ENCODE measurements around the gene FGD4. TPM values are rescaled to one million over a fixed set of nuclear protein-coding genes. Genes with fewer than 3 reads are reported as not detected.
"Not testable (repeated sequence)": the region's sequence is repeated elsewhere in the genome, so short reads cannot be mapped to it uniquely, and the experiment has no call there.

Gene FGD4
- total RNA-seq, 5 donors from 2014 or later (not counting 1 experiment from before 2014, with no cell fraction given) = 0.18 to 0.79 (median 0.47) TPM

- Mint-ChIP-seq H3K27ac (no peak overlapping the region), H3K9me3 (no peaks in the 10 kb centered on the region), H3K4me3 (no peak overlapping the region), H3K4me1 (peaks cover 0 to 9% (median 9%) of the 10 kb centered on the region in 3 donors), H3K36me3 (no peaks in the 10 kb centered on the region), H3K27me3 (peaks cover 0 to 2% of the 10 kb centered on the region in 2 donors)
- ChIA-PET CTCF (interaction anchor here in 1 of 2 donors (0.5 to 0.6 kb wide), 2 partner anchors 82 to 462 kb away, joined by 5 to 11 read pairs; no protein-coding TSS in a partner anchor), POLR2A (interaction anchor here in 1 of 2 donors (0.6 kb wide), 1 partner anchor 25 kb away, joined by 3 read pairs; no protein-coding TSS in a partner anchor)
- Histone ChIP-seq H3K27ac (ENCODE audit: low read length) (no peak overlapping the region), H3K4me3 (ENCODE audit: control insufficient read depth in 1 of 2, extremely low read depth in 1 of 2, low read length in 1 of 2) (no peak overlapping the region), H3K4me1 (ENCODE audit: control insufficient read depth in 1 of 2, extremely low read depth in 1 of 2, insufficient read depth in 2 of 2, low read length in 2 of 2) (peaks cover 0 to 8% of the 10 kb centered on the region in 2 experiments), H3K27me3 (replicated peaks in 1 of 2; ENCODE audit: control insufficient read depth in 2 of 2, extremely low read depth in 1 of 2, insufficient read depth in 2 of 2, low read length in 1 of 2) (peaks cover 0 to 4% of the 10 kb centered on the region in 2 experiments), H3K9me3 (no peaks in the 10 kb centered on the region), H3K36me3 (ENCODE audit: control insufficient read depth in 2 of 2, extremely low read depth in 1 of 2, insufficient read depth in 1 of 2, low read length in 1 of 2) (no peaks in the 10 kb centered on the region)
- ATAC-seq (replicated peaks in 1 of 4) (no peak), DNase-seq (no peak)
- WGBS (ENCODE audit: insufficient coverage) = 51% methylated on average over 2 of the region's 5 CpGs
Measured at GRCh38 chr12:32522331-32523221, 123.2 kb downstream of the FGD4 start.

- H3K27ac ChIP-seq (ENCODE audit: low read length); H3K4me3 ChIP-seq (ENCODE audit: control insufficient read depth in 1 of 2, extremely low read depth in 1 of 2, low read length in 1 of 2); POLR2A ChIA-PET; ATAC-seq (replicated peaks in 1 of 4); H3K9me3 Mint-ChIP-seq; H3K36me3 Mint-ChIP-seq; H3K4me1 ChIP-seq (ENCODE audit: control insufficient read depth in 1 of 2, extremely low read depth in 1 of 2, insufficient read depth in 2 of 2, low read length in 2 of 2); H3K36me3 ChIP-seq (ENCODE audit: control insufficient read depth in 2 of 2, extremely low read depth in 1 of 2, insufficient read depth in 1 of 2, low read length in 1 of 2); H3K27ac Mint-ChIP-seq; DNase-seq; H3K4me3 Mint-ChIP-seq; H3K9me3 ChIP-seq; H3K27me3 Mint-ChIP-seq; CTCF ChIA-PET; H3K27me3 ChIP-seq (replicated peaks in 1 of 2; ENCODE audit: control insufficient read depth in 2 of 2, extremely low read depth in 1 of 2, insufficient read depth in 2 of 2, low read length in 1 of 2): not testable (repeated sequence)
- no CpG with 5 or more reads among the region's 20 CpGs for WGBS (ENCODE audit: insufficient coverage)
- peaks cover 0 to 12% (median 9%) of the 10 kb centered on the region in 3 donors for H3K4me1 Mint-ChIP-seq
Measured at GRCh38 chr12:32525802-32526201, 126.4 kb downstream of the FGD4 start.

GRCh38 chr12:32526343-32526742 is 127.0 kb downstream of the FGD4 start:
- H3K27ac ChIP-seq (ENCODE audit: low read length); H3K9me3 Mint-ChIP-seq; H3K27me3 Mint-ChIP-seq; H3K4me3 ChIP-seq (ENCODE audit: control insufficient read depth in 1 of 2, extremely low read depth in 1 of 2, low read length in 1 of 2); H3K27ac Mint-ChIP-seq; H3K36me3 ChIP-seq (ENCODE audit: control insufficient read depth in 2 of 2, extremely low read depth in 1 of 2, insufficient read depth in 1 of 2, low read length in 1 of 2); H3K4me3 Mint-ChIP-seq; CTCF ChIA-PET; H3K9me3 ChIP-seq; DNase-seq; ATAC-seq (replicated peaks in 1 of 4); POLR2A ChIA-PET; H3K4me1 ChIP-seq (ENCODE audit: control insufficient read depth in 1 of 2, extremely low read depth in 1 of 2, insufficient read depth in 2 of 2, low read length in 2 of 2); H3K36me3 Mint-ChIP-seq; H3K27me3 ChIP-seq (replicated peaks in 1 of 2; ENCODE audit: control insufficient read depth in 2 of 2, extremely low read depth in 1 of 2, insufficient read depth in 2 of 2, low read length in 1 of 2): not testable (repeated sequence)
- 100% methylated on average over 3 of the region's 9 CpGs for WGBS (ENCODE audit: insufficient coverage)
- peaks cover 0 to 12% (median 9%) of the 10 kb centered on the region in 3 donors for H3K4me1 Mint-ChIP-seq

- ChIA-PET CTCF (interaction anchor here in 1 of 2 donors (0.6 kb wide), 1 partner anchor 839 kb away, joined by 3 read pairs; no protein-coding TSS in a partner anchor), POLR2A (interaction anchor here in 1 of 2 donors (0.6 kb wide), 1 partner anchor 587 kb away, joined by 3 read pairs; no protein-coding TSS in a partner anchor)
- H3K4me3 ChIP-seq (ENCODE audit: control insufficient read depth in 1 of 2, extremely low read depth in 1 of 2, low read length in 1 of 2) = no peak overlapping the region
- DNase-seq (no peak), ATAC-seq (replicated peaks in 1 of 4) (no peak)
- H3K27me3 ChIP-seq (replicated peaks in 1 of 2; ENCODE audit: control insufficient read depth in 2 of 2, extremely low read depth in 1 of 2, insufficient read depth in 2 of 2, low read length in 1 of 2) = peaks cover 0 to 2% of the 10 kb centered on the region in 2 experiments
- peaks cover 0 to 3% of the 10 kb centered on the region in 2 experiments for H3K4me1 ChIP-seq (ENCODE audit: control insufficient read depth in 1 of 2, extremely low read depth in 1 of 2, insufficient read depth in 2 of 2, low read length in 2 of 2)
- H3K36me3 ChIP-seq (ENCODE audit: control insufficient read depth in 2 of 2, extremely low read depth in 1 of 2, insufficient read depth in 1 of 2, low read length in 1 of 2) = no peaks in the 10 kb centered on the region
- Mint-ChIP-seq H3K27ac (no peak overlapping the region), H3K4me1 (peaks cover 16 to 17% (median 17%) of the 10 kb centered on the region in 3 donors), H3K27me3 (peaks cover 2 to 4% of the 10 kb centered on the region in 2 donors), H3K36me3 (no peaks in the 10 kb centered on the region), H3K9me3 (no peaks in the 10 kb centered on the region), H3K4me3 (no peak overlapping the region)
- no peaks in the 10 kb centered on the region for H3K9me3 ChIP-seq
- H3K27ac ChIP-seq (ENCODE audit: low read length) = no peak overlapping the region
- no CpG with 5 or more reads among the region's 1 CpG for WGBS (ENCODE audit: insufficient coverage)
Measured at GRCh38 chr12:32532422-32532821, 133.1 kb downstream of the FGD4 start.

GRCh38 chr12:32532951-32533350 is 133.6 kb downstream of the FGD4 start:
- Mint-ChIP-seq H3K27me3 (peaks cover 5 to 6% of the 10 kb centered on the region in 2 donors), H3K27ac (no peak overlapping the region), H3K4me3 (no peak overlapping the region), H3K36me3 (no peaks in the 10 kb centered on the region), H3K4me1 (peaks cover 11 to 17% (median 17%) of the 10 kb centered on the region in 3 donors), H3K9me3 (no peaks in the 10 kb centered on the region)
- Histone ChIP-seq H3K4me3 (ENCODE audit: control insufficient read depth in 1 of 2, extremely low read depth in 1 of 2, low read length in 1 of 2) (no peak overlapping the region), H3K27me3 (replicated peaks in 1 of 2; ENCODE audit: control insufficient read depth in 2 of 2, extremely low read depth in 1 of 2, insufficient read depth in 2 of 2, low read length in 1 of 2) (peaks cover 0 to 5% of the 10 kb centered on the region in 2 experiments), H3K36me3 (ENCODE audit: control insufficient read depth in 2 of 2, extremely low read depth in 1 of 2, insufficient read depth in 1 of 2, low read length in 1 of 2) (no peaks in the 10 kb centered on the region), H3K4me1 (ENCODE audit: control insufficient read depth in 1 of 2, extremely low read depth in 1 of 2, insufficient read depth in 2 of 2, low read length in 2 of 2) (peaks cover 0 to 3% of the 10 kb centered on the region in 2 experiments), H3K9me3 (no peaks in the 10 kb centered on the region), H3K27ac (ENCODE audit: low read length) (no peak overlapping the region)
- ChIA-PET CTCF (no interaction called here), POLR2A (interaction anchor here in 1 of 2 donors (0.6 kb wide), 1 partner anchor 587 kb away, joined by 3 read pairs; no protein-coding TSS in a partner anchor)
- ATAC-seq (replicated peaks in 1 of 4) (no peak), DNase-seq (no peak)

GRCh38 chr12:32533506-32533905 is 134.1 kb downstream of the FGD4 start:
- not testable (repeated sequence) for DNase-seq

More at GRCh38 chr12:32533506-32533905, 134.1 kb downstream of the FGD4 start:
- WGBS (ENCODE audit: insufficient coverage) = 70% methylated on average over 2 of the region's 10 CpGs
- H3K27me3 ChIP-seq (replicated peaks in 1 of 2; ENCODE audit: control insufficient read depth in 2 of 2, extremely low read depth in 1 of 2, insufficient read depth in 2 of 2, low read length in 1 of 2); H3K36me3 Mint-ChIP-seq; H3K9me3 ChIP-seq; H3K4me1 ChIP-seq (ENCODE audit: control insufficient read depth in 1 of 2, extremely low read depth in 1 of 2, insufficient read depth in 2 of 2, low read length in 2 of 2); H3K27ac Mint-ChIP-seq; H3K4me3 ChIP-seq (ENCODE audit: control insufficient read depth in 1 of 2, extremely low read depth in 1 of 2, low read length in 1 of 2); CTCF ChIA-PET; H3K9me3 Mint-ChIP-seq; H3K27ac ChIP-seq (ENCODE audit: low read length); H3K36me3 ChIP-seq (ENCODE audit: control insufficient read depth in 2 of 2, extremely low read depth in 1 of 2, insufficient read depth in 1 of 2, low read length in 1 of 2); ATAC-seq (replicated peaks in 1 of 4); H3K4me3 Mint-ChIP-seq: not testable (repeated sequence)
- peaks cover 11 to 17% (median 17%) of the 10 kb centered on the region in 3 donors for H3K4me1 Mint-ChIP-seq
- peaks cover 8 to 10% of the 10 kb centered on the region in 2 donors for H3K27me3 Mint-ChIP-seq
- POLR2A ChIA-PET = interaction anchor here in 1 of 2 donors (0.5 kb wide), 1 partner anchor 268 kb away, joined by 3 read pairs; no protein-coding TSS in a partner anchor
